Measurements from ENCODE around the gene ATP6V1F.

Gene ATP6V1F

GRCh38 chr7:128838109-128838779 lies 24.4 kb upstream of the ATP6V1F start:
- no peaks in the 10 kb centered on the region for H3K9me3 ChIP-seq (ENCODE audit: control insufficient read depth, insufficient read depth, low read length)
- H3K9ac ChIP-seq (ENCODE audit: low read depth, low read length) = no peak overlapping the region
- H3K36me3 ChIP-seq (ENCODE audit: control insufficient read depth, insufficient read depth, low read length) = peaks cover 31% of the 10 kb centered on the region
- H3K27me3 ChIP-seq (ENCODE audit: control insufficient read depth, insufficient read depth, low read length) = no peaks in the 10 kb centered on the region
- H3K4me1 ChIP-seq (ENCODE audit: control insufficient read depth, insufficient read depth, low read length) = peaks cover 2% of the 10 kb centered on the region
- no peak overlapping the region for H3K4me3 ChIP-seq (ENCODE audit: low read depth, low read length)

DNA sequence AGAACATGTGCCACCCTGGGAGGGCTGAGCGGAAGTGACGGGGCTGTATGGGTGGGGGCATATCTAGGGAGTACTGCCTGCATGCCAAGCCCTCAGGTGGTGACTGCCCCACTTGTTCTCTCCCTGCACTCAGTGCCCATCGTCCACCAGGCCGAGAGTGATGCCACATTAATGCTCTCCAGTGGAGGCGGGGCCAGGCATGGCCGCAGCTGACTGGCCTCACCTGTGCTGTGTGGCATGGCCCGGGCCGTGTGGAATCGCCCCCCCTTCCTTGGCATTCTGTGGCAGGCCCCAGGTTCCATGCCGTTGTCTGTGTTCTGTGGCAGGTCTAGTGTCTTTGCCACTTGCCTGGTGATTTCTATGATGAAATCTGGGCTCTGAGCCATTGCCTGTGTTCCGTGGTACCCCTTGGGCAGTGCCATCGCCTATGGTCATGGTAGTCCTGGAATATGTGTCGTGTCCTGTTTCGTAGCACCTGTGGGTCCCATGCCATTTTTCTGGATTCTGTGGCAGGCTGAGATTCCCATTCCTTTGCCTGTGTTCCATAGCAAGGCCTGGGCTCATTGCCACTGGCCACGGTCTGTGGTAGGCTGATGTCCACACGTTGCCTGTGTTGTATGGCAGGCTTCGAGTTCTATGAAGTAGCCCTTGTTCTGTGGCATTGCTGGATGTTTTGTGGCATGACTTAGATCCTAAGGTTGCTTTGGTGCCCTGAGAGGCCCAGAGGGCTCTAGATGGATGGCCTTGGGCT lies 23.5 kb upstream of the ATP6V1F start:
- Histone ChIP-seq H3K4me1 (ENCODE audit: control insufficient read depth, insufficient read depth, low read length) (peaks cover 2% of the 10 kb centered on the region), H3K36me3 (ENCODE audit: control insufficient read depth, insufficient read depth, low read length) (peaks cover 37% of the 10 kb centered on the region), H3K4me3 (ENCODE audit: low read depth, low read length) (no peak overlapping the region), H3K9me3 (ENCODE audit: control insufficient read depth, insufficient read depth, low read length) (no peaks in the 10 kb centered on the region), H3K27me3 (ENCODE audit: control insufficient read depth, insufficient read depth, low read length) (no peaks in the 10 kb centered on the region), H3K9ac (ENCODE audit: low read depth, low read length) (no peak overlapping the region)

DNA sequence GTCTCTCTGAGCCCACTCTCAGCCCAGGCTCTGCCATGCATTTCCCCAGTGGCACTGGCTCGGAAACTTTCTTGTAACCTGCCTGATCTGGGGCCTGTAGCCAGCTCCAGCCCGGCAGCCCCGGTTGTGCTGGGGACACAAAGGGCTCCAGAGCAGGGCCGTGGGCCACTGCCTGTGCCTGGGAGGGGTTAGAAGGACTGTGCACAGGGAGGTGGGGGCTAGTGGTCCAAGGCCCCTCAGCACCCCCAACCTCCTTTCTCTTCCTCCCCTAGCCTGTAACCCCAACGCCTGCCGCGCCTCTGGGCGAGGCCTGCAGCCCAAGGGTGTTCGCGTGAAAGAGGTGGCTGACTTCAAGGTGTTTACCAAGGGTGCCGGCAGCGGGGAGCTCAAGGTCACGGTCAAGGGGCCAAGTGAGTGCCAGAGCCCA lies 22.9 kb upstream of the ATP6V1F start:
- H3K4me1 ChIP-seq (ENCODE audit: control insufficient read depth, insufficient read depth, low read length) = peaks cover 2% of the 10 kb centered on the region
- H3K9ac ChIP-seq (ENCODE audit: low read depth, low read length) = no peak overlapping the region
- H3K36me3 ChIP-seq (ENCODE audit: control insufficient read depth, insufficient read depth, low read length) = peaks cover 42% of the 10 kb centered on the region
- no peak overlapping the region for H3K4me3 ChIP-seq (ENCODE audit: low read depth, low read length)
- no peaks in the 10 kb centered on the region for H3K27me3 ChIP-seq (ENCODE audit: control insufficient read depth, insufficient read depth, low read length)
- H3K9me3 ChIP-seq (ENCODE audit: control insufficient read depth, insufficient read depth, low read length) = no peaks in the 10 kb centered on the region

DNA sequence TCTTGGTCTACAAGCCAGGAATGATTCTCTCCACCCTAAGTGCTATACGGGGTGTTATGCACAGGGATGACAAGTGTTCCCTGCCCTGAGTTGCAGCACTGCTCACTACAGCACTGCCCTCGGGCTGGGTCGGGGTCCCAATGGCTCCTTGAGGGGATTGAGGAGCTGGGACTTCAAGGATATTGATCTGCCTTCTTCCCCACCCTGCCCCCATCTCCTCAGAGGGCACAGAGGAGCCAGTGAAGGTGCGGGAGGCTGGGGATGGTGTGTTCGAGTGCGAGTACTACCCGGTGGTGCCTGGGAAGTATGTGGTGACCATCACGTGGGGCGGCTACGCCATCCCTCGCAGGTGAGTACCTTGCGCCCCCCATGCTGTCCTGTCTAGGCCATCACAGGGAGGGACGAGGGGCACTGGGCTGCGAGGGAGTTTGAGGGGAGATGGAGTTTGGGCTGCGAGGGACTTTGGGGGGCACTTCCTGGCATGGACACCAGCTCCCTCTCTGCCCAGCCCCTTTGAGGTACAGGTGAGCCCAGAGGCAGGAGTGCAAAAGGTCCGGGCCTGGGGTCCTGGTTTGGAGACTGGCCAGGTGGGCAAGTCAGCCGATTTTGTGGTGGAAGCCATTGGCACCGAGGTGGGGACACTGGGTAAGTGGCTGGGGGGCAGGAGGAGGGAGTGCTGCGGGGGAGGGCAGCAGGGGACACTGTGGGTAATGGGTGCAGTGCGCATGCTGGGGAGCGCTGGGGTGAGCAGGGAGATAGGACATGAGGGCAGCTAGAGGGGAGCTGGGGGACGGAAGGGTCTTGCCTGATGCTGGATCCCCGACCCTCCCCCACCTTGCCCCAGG lies 22.1 kb upstream of the ATP6V1F start:
- Histone ChIP-seq H3K9ac (ENCODE audit: low read depth, low read length) (no peak overlapping the region), H3K4me3 (ENCODE audit: low read depth, low read length) (no peak overlapping the region), H3K4me1 (ENCODE audit: control insufficient read depth, insufficient read depth, low read length) (peaks cover 2% of the 10 kb centered on the region), H3K9me3 (ENCODE audit: control insufficient read depth, insufficient read depth, low read length) (no peaks in the 10 kb centered on the region), H3K27me3 (ENCODE audit: control insufficient read depth, insufficient read depth, low read length) (no peaks in the 10 kb centered on the region), H3K36me3 (ENCODE audit: control insufficient read depth, insufficient read depth, low read length) (peaks cover 46% of the 10 kb centered on the region)

GRCh38 chr7:128841171-128841690 lies 21.4 kb upstream of the ATP6V1F start:
- no peaks in the 10 kb centered on the region for H3K27me3 ChIP-seq (ENCODE audit: control insufficient read depth, insufficient read depth, low read length)
- H3K36me3 ChIP-seq (ENCODE audit: control insufficient read depth, insufficient read depth, low read length) = peaks cover 42% of the 10 kb centered on the region
- H3K9ac ChIP-seq (ENCODE audit: low read depth, low read length) = no peak overlapping the region
- no peaks in the 10 kb centered on the region for H3K9me3 ChIP-seq (ENCODE audit: control insufficient read depth, insufficient read depth, low read length)
- H3K4me1 ChIP-seq (ENCODE audit: control insufficient read depth, insufficient read depth, low read length) = peaks cover 2% of the 10 kb centered on the region
- no peak overlapping the region for H3K4me3 ChIP-seq (ENCODE audit: low read depth, low read length)

- Histone ChIP-seq H3K4me1 (ENCODE audit: control insufficient read depth, insufficient read depth, low read length) (peaks cover 2% of the 10 kb centered on the region), H3K4me3 (ENCODE audit: low read depth, low read length) (no peak overlapping the region), H3K9me3 (ENCODE audit: control insufficient read depth, insufficient read depth, low read length) (no peaks in the 10 kb centered on the region), H3K27me3 (ENCODE audit: control insufficient read depth, insufficient read depth, low read length) (no peaks in the 10 kb centered on the region), H3K36me3 (ENCODE audit: control insufficient read depth, insufficient read depth, low read length) (peaks cover 45% of the 10 kb centered on the region), H3K9ac (ENCODE audit: low read depth, low read length) (no peak overlapping the region)
These were observed 20.6 kb upstream of the ATP6V1F start for GRCh38 chr7:128841921-128842673.

GRCh38 chr7:128842674-128843641 lies 19.7 kb upstream of the ATP6V1F start:
- no peaks in the 10 kb centered on the region for H3K27me3 ChIP-seq (ENCODE audit: control insufficient read depth, insufficient read depth, low read length)
- H3K36me3 ChIP-seq (ENCODE audit: control insufficient read depth, insufficient read depth, low read length) = peaks cover 41% of the 10 kb centered on the region
- H3K9ac ChIP-seq (ENCODE audit: low read depth, low read length) = no peak overlapping the region
- no peaks in the 10 kb centered on the region for H3K9me3 ChIP-seq (ENCODE audit: control insufficient read depth, insufficient read depth, low read length)
- peaks cover 2% of the 10 kb centered on the region for H3K4me1 ChIP-seq (ENCODE audit: control insufficient read depth, insufficient read depth, low read length)
- no peak overlapping the region for H3K4me3 ChIP-seq (ENCODE audit: low read depth, low read length)

DNA sequence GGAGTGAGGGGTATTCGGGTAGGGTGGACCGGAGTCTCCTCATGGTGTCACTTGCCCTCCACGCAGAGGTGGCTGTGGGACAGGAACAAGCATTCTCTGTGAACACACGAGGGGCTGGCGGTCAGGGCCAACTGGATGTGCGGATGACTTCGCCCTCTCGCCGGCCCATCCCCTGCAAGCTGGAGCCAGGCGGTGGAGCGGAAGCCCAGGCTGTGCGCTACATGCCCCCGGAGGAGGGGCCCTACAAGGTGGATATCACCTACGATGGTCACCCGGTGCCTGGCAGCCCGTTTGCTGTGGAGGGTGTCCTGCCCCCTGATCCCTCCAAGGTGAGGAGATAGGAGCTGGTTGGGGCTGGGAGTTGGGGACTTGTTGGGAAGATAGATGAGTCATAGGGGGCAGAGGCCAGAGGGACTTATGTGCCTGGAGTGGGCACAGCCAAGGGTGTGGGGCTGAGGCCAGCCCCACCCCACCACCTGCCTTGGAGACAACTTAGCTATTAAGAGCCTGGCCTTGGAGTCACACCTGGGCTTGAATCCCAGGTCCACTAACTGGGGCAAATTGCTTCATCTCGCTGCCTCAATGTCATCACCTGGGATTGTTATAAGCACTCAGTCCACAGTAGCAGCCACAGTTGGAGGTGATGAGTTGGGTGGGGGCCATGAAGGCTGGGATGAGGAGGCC lies 18.6 kb upstream of the ATP6V1F start:
- no peak overlapping the region for H3K4me3 ChIP-seq (ENCODE audit: low read depth, low read length)
- peaks cover 39% of the 10 kb centered on the region for H3K36me3 ChIP-seq (ENCODE audit: control insufficient read depth, insufficient read depth, low read length)
- peaks cover 2% of the 10 kb centered on the region for H3K4me1 ChIP-seq (ENCODE audit: control insufficient read depth, insufficient read depth, low read length)
- no peak overlapping the region for H3K9ac ChIP-seq (ENCODE audit: low read depth, low read length)
- no peaks in the 10 kb centered on the region for H3K9me3 ChIP-seq (ENCODE audit: control insufficient read depth, insufficient read depth, low read length)
- H3K27me3 ChIP-seq (ENCODE audit: control insufficient read depth, insufficient read depth, low read length) = no peaks in the 10 kb centered on the region

DNA sequence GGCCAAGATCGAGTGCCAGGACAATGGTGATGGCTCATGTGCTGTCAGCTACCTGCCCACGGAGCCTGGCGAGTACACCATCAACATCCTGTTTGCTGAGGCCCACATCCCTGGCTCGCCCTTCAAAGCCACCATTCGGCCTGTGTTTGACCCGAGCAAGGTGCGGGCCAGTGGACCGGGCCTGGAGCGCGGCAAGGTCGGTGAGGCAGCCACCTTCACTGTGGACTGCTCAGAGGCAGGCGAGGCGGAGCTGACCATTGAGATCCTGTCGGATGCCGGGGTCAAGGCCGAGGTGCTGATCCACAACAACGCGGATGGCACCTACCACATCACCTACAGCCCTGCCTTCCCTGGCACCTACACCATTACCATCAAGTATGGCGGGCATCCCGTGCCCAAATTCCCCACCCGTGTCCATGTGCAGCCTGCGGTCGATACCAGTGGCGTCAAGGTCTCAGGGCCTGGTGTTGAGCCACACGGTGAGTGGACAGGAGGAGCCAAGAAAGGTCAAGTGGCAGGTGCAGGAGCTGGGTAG lies 17.8 kb upstream of the ATP6V1F start:
- peaks cover 2% of the 10 kb centered on the region for H3K4me1 ChIP-seq (ENCODE audit: control insufficient read depth, insufficient read depth, low read length)
- H3K4me3 ChIP-seq (ENCODE audit: low read depth, low read length) = no peak overlapping the region
- no peak overlapping the region for H3K9ac ChIP-seq (ENCODE audit: low read depth, low read length)
- H3K27me3 ChIP-seq (ENCODE audit: control insufficient read depth, insufficient read depth, low read length) = no peaks in the 10 kb centered on the region
- H3K9me3 ChIP-seq (ENCODE audit: control insufficient read depth, insufficient read depth, low read length) = no peaks in the 10 kb centered on the region
- peaks cover 43% of the 10 kb centered on the region for H3K36me3 ChIP-seq (ENCODE audit: control insufficient read depth, insufficient read depth, low read length)

DNA sequence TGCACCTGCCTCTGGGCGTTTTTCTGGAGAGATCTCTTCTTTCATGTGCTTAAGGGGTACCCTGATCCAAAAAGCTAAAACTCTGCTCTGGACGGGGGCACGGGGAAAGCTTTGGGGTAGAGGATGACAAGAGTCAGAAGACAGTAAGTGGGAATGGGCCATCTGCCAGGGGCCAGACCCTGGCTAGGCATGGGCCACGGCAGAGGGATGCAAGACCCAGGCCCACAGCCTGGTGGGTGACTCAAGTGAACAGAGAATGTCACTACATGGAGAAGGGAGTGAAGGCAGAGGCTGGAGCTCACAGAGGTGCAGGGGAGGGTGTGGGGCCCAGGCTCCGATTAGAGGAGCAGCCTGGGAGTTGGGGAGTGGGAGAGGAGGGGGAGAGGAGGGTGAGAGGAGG lies 17.2 kb upstream of the ATP6V1F start:
- peaks cover 2% of the 10 kb centered on the region for H3K4me1 ChIP-seq (ENCODE audit: control insufficient read depth, insufficient read depth, low read length)
- H3K27me3 ChIP-seq (ENCODE audit: control insufficient read depth, insufficient read depth, low read length) = no peaks in the 10 kb centered on the region
- H3K36me3 ChIP-seq (ENCODE audit: control insufficient read depth, insufficient read depth, low read length) = peaks cover 45% of the 10 kb centered on the region
- no peaks in the 10 kb centered on the region for H3K9me3 ChIP-seq (ENCODE audit: control insufficient read depth, insufficient read depth, low read length)
- H3K4me3 ChIP-seq (ENCODE audit: low read depth, low read length) = no peak overlapping the region
- no peak overlapping the region for H3K9ac ChIP-seq (ENCODE audit: low read depth, low read length)

Measured in iPS-15b (cell line).